HG02798 (cell line): Measurements from ENCODE around the gene NISCH.
A peak's percentile ranks its signal among the peaks of the same experiment; 100 is the strongest.

Source experiments
- ATAC-seq: cut with Tn5 transposase; IDR thresholded peaks from one replicate; pipeline ENCODE4 v1.9.1; 2021; ENCODE audit warnings: mild to moderate bottlenecking; ENCODE audit not compliant: unreplicated experiment, poor library complexity

Gene NISCH

GRCh38 chr3:52434491-52435115 lies 20.8 kb upstream of the NISCH start:
- no peak for ATAC-seq

- no peak for ATAC-seq
Measured at GRCh38 chr3:52435246-52436101, 19.9 kb upstream of the NISCH start.

- no peak for ATAC-seq
Measured at GRCh38 chr3:52436500-52437149, 18.8 kb upstream of the NISCH start.

- no peak for ATAC-seq
Measured at GRCh38 chr3:52437326-52438103, 17.9 kb upstream of the NISCH start.

GRCh38 chr3:52438104-52438376 lies 17.4 kb upstream of the NISCH start:
- no peak for ATAC-seq

GRCh38 chr3:52438579-52439425 lies 16.6 kb upstream of the NISCH start:
- ATAC-seq: no peak

GRCh38 chr3:52439426-52440248 lies 15.8 kb upstream of the NISCH start:
- no peak for ATAC-seq

- no peak for ATAC-seq
Measured at GRCh38 chr3:52440249-52440551, 15.2 kb upstream of the NISCH start.

- ATAC-seq: no peak
Measured at GRCh38 chr3:52440671-52441070, 14.7 kb upstream of the NISCH start.

GRCh38 chr3:52441091-52441771 lies 14.2 kb upstream of the NISCH start:
- ATAC-seq: no peak

- ATAC-seq: no peak
Measured at GRCh38 chr3:52441772-52442332, 13.6 kb upstream of the NISCH start.

- ATAC-seq: no peak
Measured at GRCh38 chr3:52442409-52443267, 12.8 kb upstream of the NISCH start.

GRCh38 chr3:52443268-52443610 lies 12.2 kb upstream of the NISCH start:
- ATAC-seq: no peak

- ATAC-seq: no peak
Measured at GRCh38 chr3:52443791-52444687, 11.4 kb upstream of the NISCH start.

- peak; percentile 87 for ATAC-seq
Measured at GRCh38 chr3:52444860-52445793, 10.3 kb upstream of the NISCH start, which contains the start of gene SEMA3G. Gene SEMA3G, minus strand, starts transcription at chr3:52445103. Its CDS starts 76 bp downstream, at chr3:52445027.
